Loucy (cell line): Measurements from ENCODE around the gene COBLL1.

ENCODE experiments used
- CTCF ChIP-seq: fragments of 200-600 bp; sonication (generic); conservative IDR thresholded peaks from 2 replicates; pipeline ENCODE4 v1.5.1; 2014; ENCODE audit warnings: mild to moderate bottlenecking, antibody characterized with exemption, low read length
- EZH2phosphoT487 ChIP-seq: fragments of 200-600 bp; IDR thresholded peaks from 2 replicates; pipeline ENCODE4 v1.6.1; 2018; ENCODE audit warnings: antibody characterized with exemption, mild to moderate bottlenecking, moderate library complexity, borderline replicate concordance

GRCh38 chr2:164781394-164781793 is 60.2 kb downstream of the COBLL1 start:
- TF ChIP-seq CTCF, result no peak
- TF ChIP-seq EZH2phosphoT487, result no peak
